ENCODE measurements around the gene TMEM54.
"Not testable (repeated sequence)": the region's sequence is repeated elsewhere in the genome, so short reads cannot be mapped to it uniquely, and the experiment has no call there.

Gene TMEM54

DNA sequence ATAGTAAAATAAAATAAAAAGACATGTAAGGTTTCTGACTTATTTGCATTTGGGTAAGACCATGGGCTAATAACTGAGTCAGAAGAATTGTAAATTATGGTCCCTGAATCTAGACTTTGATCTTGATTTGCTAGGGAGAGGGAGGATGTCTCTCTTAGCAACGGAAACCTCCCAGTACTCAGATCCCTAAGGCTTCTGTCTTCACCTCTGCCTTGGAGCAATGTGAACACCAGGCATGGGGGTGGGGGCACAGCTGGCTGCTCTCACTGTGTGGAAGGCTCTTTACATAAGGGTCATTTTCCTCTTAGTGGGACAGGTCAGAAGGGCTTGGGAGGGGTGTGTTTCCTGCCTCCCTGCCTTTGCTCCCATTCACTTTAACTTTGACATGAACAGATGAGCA, 17.0 kb upstream of the TMEM54 start:
- no peak for DNase-seq

DNA sequence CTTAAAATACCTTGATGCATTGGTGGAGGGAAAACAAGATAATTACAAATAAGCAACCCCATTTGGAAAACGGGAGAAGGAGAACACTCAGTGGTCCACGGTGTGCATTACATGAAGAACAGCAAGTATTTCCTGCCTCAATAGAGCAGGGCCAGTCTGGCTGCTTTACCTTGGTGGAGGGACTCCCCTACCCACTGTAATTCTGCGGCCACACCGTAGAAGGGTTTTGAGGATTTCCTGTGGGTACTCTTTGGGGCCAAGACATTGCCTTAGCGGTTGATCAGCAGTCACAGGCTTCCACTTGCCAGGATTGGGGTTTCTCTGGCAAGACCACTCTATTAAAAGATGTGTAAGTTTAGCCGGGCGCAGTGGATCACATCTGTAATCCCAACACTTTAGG, 16.3 kb upstream of the TMEM54 start:
- DNase-seq = no peak

DNA sequence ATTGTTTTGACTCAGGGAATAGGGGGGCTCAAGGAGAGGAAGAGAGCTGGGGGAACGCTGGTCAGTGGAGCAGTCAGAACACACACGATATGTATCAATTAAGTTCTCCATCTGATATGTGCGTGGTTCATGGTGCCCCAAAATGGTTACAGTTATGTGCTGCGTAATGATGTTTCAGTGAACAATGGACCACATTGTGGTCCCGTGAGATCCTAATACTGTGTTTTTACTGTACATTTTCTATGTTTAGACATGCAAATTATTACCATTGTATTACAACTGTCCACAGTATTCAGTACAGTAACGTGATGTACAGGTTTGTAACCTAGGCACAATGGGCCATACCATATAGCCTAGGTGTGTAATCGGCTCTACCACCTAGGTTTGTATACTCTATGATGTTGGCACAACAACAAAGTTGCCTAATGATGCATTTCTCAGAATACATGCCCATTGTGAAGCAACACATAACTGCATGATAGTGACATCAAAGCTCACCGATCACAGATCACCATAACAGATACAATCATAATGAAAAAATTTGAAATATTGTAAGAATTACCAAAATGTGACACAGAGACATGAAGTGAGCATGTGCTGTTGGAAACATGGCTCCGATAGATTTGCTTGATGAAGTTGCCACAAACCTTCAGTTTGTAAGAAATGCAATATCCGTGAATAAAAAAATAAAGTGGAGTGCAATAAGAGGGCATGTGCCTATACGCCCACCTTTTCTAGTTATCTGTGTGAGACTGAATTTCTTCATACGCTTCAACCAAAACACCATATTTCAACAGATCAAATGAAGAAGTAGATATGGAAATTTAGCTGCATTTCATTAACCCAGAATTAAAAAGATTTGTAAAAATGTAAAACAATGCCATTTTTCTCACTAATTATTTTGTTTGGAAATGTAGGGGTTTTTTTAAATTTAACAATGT, 14.8 kb upstream of the TMEM54 start:
- DNase-seq = no peak

DNA sequence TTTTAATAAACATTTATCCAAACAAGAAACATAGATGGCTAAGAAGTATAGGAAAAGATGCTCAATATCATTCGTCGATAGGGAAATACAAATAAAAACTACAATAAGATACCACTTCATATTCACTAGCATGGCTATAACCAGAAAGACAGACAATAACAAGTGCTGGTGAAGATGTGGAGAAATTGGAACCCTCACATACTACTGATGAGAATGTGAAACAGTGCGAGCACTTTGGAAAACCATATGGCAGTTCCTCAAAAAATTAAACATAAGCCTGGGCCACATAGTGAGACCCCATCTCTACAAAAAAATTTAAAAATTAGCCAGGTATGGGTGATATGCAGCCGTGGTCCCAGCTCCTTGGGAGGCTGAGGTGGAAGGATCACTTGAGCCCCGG, 9.1 kb upstream of the TMEM54 start:
- no peak for DNase-seq

DNA sequence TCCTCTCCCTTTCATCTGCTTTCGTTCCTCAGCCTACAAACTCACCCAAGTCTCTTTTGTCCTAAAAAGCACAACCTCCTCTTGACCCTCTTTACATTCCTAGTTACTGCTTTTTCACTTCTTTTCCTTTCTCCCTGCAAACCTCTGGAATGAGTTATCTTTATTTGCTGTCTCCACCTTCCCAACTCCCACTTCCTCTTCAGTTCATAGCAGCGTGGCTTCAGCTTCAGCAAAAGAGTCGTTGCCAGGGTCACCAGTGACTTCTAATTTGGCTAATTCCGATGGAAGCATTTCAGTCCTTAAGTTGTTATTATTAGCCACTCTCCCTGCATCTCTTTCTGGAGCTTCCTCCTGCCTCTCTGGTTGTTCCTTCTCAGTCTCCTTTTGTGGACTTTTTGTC, 6.2 kb upstream of the TMEM54 start:
- peak; percentile 53 for DNase-seq

DNA sequence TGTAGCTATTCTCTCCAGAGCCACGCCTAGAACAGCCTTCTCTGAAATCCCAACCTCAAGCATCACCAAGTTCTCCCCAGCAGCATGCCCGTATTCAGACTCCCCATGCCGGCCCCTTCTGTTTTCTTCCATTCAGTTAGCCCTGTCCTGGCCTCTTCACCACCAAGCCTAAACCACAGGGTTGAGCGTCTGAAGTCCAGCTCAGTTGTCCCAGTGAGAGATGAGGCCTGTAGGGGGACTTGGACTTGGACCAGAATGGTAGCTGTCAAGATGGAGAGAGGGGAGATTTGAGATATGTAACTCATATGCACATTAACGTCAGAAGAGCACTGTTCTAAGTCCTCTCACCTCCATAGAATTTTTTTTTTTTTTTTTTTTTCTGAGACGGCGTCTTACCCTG, 5.5 kb upstream of the TMEM54 start:
- DNase-seq = no peak

DNA sequence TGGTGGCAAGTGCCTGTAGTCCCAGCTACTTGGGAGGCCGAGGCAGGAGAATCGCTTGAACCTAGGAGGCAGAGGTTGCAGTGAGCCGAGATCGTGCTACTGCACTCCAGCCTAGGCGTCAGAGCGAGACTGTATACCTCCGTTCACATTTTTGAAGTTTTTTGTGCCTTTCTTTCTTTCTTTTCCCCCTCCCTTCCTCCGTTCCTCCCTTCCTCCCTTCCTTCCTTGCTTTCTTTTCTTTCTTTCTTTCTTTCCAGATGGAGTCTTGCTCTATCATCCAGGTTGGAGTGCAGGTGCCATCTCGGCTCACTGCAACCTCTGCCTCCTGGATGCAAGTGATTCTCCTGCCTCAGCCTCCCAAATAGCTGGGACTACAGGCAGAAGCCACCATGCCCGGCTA, 4.4 kb upstream of the TMEM54 start:
- DNase-seq = not testable (repeated sequence)

DNA sequence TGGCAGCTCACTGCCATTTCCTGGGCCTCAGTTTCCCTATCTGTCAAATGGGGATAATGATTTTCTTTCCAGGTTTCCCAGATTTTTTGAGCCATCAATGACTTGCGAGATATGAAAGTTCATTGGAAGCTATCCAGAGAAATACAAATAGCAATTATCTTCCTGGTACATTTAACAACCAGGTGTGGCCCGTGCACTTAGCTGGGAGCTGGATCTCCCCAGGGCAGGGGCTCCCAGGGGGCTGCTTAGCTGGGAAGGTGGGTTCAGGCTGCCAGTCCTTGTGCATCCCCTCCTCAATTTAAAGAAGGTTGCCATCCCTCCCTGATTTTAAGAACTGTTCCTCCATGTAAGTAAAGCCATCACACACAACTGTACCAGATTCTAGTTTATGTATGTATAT, 3.6 kb upstream of the TMEM54 start:
- no peak for DNase-seq

DNA sequence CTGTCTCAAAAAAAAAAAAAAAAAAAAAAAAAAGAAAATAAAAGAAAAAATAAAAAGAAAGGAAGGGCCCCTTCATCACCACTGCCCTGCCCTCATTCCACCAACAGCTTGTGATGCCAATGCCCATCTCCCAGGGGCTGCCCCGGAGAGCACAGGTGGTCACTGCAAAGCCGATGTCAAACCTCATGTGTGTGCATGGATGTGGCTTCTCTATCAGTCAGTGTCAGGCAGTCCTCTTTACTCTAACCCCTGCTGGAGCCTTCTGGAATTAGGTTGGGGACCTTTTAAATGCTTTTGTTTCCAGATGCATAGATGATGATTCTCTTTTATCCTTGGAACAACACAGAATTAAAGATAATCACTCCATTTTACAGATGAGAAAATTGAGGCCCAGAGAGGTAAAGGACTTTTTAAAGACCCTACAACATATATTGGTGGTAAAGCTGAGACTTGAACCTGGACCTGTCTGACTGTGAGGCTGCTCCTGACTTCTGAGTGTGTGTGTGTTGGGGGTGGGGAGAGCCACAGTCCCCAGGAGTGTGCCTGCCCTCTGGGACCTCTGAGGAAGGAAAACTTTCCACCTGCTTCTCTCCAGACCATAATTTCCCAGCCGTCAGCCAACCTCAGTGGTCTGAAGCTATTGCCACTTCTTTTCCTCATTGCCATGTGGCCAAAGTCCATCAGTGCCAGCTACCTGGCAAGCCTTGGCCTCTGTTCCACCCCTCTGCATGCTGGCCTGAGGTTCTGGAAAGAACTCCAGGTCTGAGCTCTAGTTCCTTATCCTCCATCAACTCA, 3.0 kb upstream of the TMEM54 start:
- DNase-seq = no peak

DNA sequence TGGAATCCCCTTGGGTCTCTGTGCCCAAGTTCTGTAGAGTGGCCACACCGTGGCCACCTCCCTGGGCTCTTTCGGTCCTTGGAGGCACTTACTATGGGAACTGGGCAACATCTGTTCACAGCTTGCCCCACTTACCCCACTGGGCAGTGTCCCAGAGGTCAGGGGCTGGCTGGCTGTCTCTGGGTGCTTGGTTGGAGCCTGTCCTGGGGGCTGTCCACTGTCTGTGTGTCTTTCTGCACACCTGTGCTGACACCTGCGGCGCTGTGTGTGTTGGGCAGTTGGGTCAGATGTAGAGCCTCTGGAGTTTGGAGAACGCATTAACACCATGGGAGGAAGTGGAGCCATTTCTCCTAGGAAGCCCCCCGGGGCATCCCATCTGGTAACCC, 1.3 kb upstream of the TMEM54 start:
- DNase-seq = no peak

DNA sequence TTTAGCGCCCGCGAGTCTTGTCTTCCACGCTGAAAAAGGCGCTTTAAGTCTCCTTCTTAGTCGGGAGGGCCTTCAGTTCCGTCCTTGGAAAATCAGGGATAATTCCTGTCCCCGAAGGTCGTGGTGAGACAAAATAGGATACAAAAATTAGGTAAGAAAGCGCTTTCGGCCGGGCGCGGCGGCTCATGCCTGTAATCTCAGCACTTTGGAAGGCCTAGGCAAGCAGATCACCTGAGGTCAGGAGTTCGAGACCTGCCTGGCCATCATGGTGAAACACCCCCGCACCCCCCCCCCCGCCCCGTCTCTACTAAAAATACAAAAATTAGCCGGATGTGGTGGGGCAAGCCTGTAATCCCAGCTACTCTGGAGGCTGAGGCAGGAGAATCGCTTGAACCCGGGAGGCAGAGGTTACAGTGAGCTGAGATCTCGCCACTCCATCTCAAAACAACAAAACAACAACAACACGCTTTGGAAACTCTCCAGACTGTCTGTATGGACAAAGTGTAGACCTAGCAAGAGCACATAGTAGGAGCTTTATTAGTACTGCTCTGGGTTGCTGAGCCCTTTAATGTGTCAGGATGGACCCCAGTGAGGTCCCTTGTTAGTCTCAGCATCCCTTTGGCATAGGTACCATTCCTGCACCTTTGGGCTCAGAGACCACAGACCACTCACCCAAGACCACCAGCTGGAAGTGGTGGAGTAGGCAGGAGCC, 790 bp upstream of the TMEM54 start:
- no peak for DNase-seq

DNA sequence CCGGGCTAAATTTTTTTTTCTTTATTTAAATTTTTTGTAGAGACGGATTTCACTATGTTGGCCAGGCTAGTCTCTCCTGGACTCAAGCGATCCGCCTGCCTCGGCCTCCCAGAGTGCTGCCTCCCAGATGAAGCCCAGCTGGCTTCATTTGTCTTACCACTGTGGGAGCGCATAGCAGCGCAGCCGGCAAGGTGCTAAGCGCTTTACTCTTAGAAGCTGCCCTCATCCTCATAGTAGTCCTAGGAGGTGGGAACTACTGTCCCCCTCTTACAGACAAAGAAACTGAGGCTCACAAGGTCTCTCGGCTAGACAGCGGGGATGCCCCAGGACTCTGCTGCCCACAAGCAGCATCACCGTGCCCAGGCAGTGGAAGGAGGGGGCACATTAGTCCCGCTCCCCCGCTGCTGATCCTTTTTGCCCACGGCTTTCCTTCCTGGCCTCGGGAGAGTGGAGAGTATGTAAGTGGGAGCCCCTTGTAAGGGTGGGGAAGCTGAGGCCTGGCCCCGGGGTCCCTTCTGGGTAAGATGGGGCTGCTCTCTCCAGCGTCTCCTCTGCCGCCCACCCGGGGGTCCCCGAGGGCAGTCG, 726 bp downstream of the TMEM54 start:
- no peak for DNase-seq

DNA sequence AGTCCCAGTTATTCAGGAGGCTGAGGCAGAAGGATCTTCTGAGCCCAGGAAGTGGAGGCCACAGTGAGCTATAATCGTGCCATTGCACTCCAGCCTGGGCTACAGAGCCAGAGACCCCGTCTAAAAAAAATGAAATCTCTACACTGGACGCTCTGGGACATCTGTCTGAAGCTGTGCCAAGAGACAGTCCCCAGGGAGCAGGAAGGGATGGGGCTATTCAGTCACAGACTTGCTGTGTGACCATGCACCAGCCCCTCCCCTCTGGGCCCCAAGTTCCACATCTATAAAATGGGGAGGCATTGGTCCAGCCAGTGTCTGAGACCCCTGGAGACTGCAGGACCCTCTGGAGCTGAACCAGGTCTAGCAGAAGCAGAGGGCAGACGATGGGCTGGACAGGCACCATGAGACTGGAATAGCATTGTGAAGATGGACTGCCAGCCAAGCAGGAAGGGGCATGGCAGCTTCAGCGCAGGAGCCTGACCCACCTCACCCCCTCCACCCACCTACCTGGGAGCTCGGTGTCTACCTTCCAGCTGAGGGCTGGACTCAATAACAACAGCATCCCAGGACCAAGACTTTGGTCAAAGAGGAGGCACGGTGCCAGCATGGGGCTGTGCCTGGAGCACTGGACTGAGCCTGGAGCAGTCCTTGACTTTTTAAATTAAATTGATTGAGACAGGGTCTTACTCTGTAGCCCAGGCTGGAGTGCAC, 1.4 kb downstream of the TMEM54 start:
- DNase-seq = no peak

DNA sequence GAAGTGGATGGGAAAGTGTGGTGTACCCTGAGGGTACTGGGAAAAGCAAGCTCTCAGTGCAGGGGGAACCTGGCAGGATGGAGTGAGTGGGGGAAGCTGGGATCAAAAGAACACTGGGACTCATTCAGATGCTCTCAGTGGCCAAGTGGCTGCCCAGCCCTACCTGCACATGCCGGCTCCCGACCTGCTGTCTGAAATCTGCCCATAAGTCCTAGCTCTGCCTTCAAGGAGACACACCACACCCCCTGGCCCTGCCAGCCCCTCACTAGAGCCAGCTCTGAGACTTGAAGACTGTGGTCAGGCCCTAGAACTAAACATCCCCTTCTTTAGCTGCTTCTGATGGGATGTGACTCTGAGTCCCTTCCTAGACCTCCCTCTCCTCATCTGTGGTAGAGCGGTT, 2.2 kb downstream of the TMEM54 start:
- DNase-seq = no peak

DNA sequence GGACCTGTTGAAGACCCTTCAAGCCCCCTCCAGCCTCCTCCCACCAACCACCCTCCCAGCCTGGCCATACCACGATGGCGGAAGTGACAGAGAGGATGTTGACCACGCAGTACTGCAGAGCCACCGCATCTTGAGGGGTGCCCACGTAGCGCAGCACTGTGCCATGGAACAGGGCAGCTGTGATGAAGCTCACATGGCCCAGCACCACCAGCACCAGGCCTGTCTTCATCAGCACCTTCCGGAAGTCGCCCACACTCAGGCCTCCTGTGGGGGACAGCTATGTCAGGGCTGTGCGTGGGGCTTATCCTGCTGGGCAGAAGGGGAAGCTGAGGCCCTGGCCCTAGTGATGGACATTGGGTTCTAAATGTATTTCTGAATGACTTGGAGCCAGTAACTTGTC, 3.1 kb downstream of the TMEM54 start:
- DNase-seq = no peak

DNA sequence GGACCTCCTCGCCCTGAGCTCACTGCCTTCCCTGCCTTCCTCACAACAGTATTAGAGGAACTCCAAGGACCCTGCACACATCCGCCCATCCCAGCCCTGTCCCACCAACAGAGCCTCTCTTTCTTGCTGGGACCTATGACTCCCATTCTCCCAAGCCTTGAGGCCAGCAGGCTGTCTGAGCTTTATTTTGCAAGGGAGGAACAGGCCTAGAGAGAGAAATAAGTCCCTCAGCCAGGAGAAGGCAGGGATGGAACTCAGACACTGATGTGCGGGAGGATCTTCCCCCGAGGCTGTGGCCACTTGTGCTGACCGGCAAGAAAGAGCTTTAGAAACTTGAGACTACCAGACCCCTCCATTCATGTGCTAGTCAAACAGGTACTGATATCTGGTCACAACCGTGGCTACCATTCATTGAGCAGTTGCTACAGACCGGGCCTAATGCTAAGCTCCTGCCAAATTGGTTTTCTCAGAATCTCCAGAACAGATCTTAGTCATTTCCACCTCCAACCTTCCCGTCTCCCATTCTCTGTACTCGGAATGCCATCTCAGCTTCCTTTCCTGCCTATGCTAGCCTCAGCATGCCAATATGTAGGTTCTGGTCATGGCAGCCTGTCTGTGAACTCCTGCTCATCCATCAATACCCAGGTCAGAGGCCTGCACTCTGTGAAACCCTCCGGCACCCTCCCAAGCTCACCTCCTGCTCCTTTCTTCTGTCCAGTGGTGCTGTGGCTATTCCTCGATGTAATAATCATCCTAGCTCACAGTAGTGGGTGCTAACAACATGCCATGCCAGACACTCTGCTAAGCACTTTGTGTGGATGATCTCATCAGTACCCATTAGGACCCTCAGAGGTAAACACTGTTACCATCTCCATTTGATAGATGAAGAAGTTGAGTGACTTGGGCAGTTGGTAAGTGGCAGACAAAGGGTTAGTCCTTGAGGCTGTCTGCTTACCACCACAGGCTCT, 3.8 kb downstream of the TMEM54 start:
- no peak for DNase-seq

DNA sequence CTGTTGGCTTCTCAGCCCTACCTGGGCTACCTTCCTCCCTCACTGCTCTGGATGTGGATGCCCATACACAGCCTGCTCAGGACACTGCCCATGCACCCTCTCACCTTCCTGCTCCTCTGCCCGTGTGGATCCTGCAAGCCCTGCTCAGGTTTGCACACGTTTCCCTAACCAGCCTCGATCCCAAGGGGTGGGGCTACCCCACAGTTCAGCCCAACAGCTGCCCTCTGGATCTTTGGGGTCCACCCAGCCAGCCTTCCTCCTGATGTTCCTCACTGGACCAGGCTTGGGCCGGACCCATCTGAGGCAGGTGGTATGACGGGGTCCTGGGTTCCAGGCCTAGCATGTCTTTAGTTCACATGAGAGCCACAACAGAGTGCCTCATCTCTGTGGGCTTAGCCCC, 4.7 kb downstream of the TMEM54 start:
- no peak for DNase-seq

DNA sequence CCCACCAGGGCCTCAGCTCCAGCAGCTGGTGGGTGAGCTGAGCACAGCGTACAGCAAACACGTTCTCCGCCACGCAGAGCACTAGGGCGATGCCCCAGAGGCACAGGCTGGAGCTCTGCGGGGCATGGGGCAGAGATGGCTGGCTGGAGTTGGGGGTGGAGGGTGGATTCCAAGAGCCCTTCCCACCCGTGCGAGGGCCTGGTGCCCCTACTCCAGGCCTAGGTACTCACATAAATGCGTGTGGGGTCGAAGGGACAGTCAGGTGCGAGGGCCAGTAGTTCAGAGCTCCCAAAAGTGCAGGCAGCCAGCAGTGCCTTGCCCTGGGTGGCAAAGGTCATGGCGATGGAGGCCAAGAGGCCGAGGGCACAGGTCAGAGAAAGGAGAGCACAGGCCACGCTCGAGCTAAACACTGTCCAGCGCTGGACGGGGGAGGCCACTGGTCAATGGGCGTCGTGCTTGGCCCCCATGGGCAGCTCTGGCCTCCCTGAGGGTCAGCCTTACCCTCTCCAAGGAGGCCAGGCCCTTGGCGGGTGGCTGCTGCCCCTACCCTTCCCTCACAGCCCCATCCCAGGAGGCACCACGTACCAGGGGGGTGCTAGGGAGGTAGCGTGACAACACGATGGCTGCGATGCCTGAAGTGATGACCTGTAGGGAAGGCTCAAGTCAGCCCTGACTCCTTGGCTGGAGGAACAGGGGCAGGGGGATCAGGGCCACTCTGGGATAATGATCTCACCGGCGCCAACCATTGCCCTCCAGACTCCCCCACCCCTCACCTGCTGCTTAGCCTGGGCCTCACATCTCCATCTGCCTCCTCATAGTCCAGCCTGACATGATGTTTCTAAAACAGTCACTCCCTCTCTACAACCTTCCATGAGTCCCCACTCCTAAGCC, 5.6 kb downstream of the TMEM54 start:
- DNase-seq = no peak

DNA sequence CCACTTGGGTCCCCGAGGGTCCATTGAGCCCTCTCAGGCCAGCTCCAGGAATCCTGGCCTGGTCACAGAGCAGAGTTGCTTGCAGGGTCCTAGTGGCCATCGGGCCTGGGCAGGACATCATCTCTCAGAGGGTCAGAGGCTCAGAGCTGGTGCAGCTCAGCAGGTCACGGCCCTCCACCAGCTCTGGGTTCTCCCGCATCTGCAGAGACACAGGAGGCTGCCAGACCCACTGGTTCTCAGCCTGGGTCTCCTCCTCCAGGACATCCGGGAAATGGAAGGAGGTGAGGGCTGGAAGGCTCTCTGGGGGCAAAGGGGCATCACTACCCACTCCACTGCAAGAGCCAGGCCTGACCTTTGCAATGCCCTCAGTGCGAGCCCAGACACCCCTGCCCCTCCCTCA, 6.5 kb downstream of the TMEM54 start:
- DNase-seq = no peak

DNA sequence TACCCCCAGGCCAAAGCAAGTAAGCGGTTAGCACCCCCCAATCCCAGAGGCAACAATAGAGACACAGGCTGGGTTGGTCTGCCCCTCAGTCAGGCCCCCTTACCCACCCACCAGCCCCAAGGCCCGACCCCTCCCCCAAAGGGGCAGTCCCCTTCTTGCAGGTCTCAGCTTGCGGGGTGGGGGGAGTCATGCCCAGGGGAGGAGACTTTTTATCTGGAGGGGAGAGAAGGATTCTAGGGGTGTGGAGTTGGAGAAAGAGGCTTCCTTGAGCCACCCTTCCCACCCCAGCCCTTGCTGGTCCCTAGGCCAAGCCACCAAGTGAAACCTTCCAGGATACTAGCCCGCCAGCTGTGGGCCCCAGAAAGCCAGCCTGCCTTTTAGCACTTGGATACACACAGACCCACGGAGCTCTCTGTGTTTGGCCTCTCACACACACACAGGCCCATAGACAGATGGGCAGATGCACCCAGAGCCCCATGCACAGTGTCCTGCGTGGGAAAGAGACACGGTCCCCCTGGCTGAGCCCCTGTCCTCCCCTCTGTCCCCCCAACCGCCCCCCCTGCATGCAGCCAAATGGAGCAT, 7.1 kb downstream of the TMEM54 start:
- no peak for DNase-seq

All from MV-4-11 (cell line).